Measurements from ENCODE around the gene PLPPR4.

PLPPR4 gene

GRCh38 chr1:99265124-99265523 is 832 bp downstream of the PLPPR4 start:
- DNase-seq (ENCODE audit: low spot score) = no peak
- no peak for TF ChIP-seq CTCF (IDR thresholded peaks at IDR 0.05; ENCODE audit: extremely low read depth, insufficient read depth, missing control alignments)
- in situ Hi-C loops (cut with MboI; ENCODE audit: low pct_unique_long_range_greater_than_20kb, low sequenced_read_pairs, unreplicated experiment) = no loop called here

GRCh38 chr1:99266726-99267125 is 2.4 kb downstream of the PLPPR4 start:
- in situ Hi-C loops (cut with MboI; ENCODE audit: low pct_unique_long_range_greater_than_20kb, low sequenced_read_pairs, unreplicated experiment) = no loop called here
- DNase-seq (ENCODE audit: low spot score) = no peak
- no peak for TF ChIP-seq CTCF (IDR thresholded peaks at IDR 0.05; ENCODE audit: extremely low read depth, insufficient read depth, missing control alignments)

- in situ Hi-C loops (cut with MboI; ENCODE audit: low pct_unique_long_range_greater_than_20kb, low sequenced_read_pairs, unreplicated experiment) = no loop called here
- no peak for TF ChIP-seq CTCF (IDR thresholded peaks at IDR 0.05; ENCODE audit: extremely low read depth, insufficient read depth, missing control alignments)
- no peak for DNase-seq (ENCODE audit: low spot score)
Observed at GRCh38 chr1:99268021-99268420, 3.7 kb downstream of the PLPPR4 start.

GRCh38 chr1:99269321-99269720 is 5.0 kb downstream of the PLPPR4 start:
- no peak for DNase-seq (ENCODE audit: low spot score)
- in situ Hi-C loops (cut with MboI; ENCODE audit: low pct_unique_long_range_greater_than_20kb, low sequenced_read_pairs, unreplicated experiment) = no loop called here

GRCh38 chr1:99270646-99271045 is 6.4 kb downstream of the PLPPR4 start:
- DNase-seq (ENCODE audit: low spot score) = no peak
- in situ Hi-C loops (cut with MboI; ENCODE audit: low pct_unique_long_range_greater_than_20kb, low sequenced_read_pairs, unreplicated experiment) = no loop called here

More at GRCh38 chr1:99269321-99269720, 5.0 kb downstream of the PLPPR4 start:
- TF ChIP-seq CTCF (IDR thresholded peaks at IDR 0.05; ENCODE audit: extremely low read depth, insufficient read depth, missing control alignments) = no peak

GRCh38 chr1:99271249-99271648 is 7.0 kb downstream of the PLPPR4 start:
- no peak for DNase-seq (ENCODE audit: low spot score)
- in situ Hi-C loops (cut with MboI; ENCODE audit: low pct_unique_long_range_greater_than_20kb, low sequenced_read_pairs, unreplicated experiment) = no loop called here
- TF ChIP-seq CTCF (IDR thresholded peaks at IDR 0.05; ENCODE audit: extremely low read depth, insufficient read depth, missing control alignments) = no peak

More at GRCh38 chr1:99270646-99271045, 6.4 kb downstream of the PLPPR4 start:
- no peak for TF ChIP-seq CTCF (IDR thresholded peaks at IDR 0.05; ENCODE audit: extremely low read depth, insufficient read depth, missing control alignments)

- in situ Hi-C loops (cut with MboI; ENCODE audit: low pct_unique_long_range_greater_than_20kb, low sequenced_read_pairs, unreplicated experiment) = no loop called here
- DNase-seq (ENCODE audit: low spot score) = no peak
- no peak for TF ChIP-seq CTCF (IDR thresholded peaks at IDR 0.05; ENCODE audit: extremely low read depth, insufficient read depth, missing control alignments)
Observed at GRCh38 chr1:99277066-99277465, 12.8 kb downstream of the PLPPR4 start.

Data from GM13977 (cell line).